Measurements from ENCODE around the gene RUFY2. TPM values are rescaled to one million over a fixed set of nuclear protein-coding genes. Genes with fewer than 3 reads are reported as not detected.

RUFY2 gene
- total and polyA plus RNA-seq, 2 experiments from 2014 or later: 10.3 to 17.3 TPM

DNA sequence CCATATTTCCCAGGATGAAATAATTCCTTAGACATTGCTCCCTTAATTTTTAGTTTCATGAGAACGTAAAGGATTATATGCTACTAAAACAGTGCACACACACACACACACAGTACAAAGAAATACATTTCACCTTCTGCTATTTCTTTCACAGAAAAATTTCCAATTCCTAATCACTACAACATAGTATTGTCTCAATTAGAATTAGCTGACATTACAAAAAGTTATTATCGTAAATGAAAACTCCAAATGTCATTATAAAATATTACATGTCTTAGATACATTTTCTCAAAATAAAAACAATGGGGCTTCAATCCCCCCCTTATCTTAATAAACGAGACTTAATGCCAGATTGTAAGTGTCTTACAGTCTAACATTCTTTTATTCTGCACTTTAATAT, 12.3 kb upstream of the RUFY2 start:
- H3K36me3 ChIP-seq (ENCODE audit: insufficient read depth): peaks cover 57% of the 10 kb centered on the region
- peaks cover 4% of the 10 kb centered on the region for H3K27me3 Mint-ChIP-seq (ENCODE audit: insufficient read depth, low read depth, poor library complexity)
- H3K36me3 Mint-ChIP-seq (ENCODE audit: low read depth): peaks cover 87% of the 10 kb centered on the region

More for the DNA sequence above, 12.3 kb upstream of the RUFY2 start:
- H3K4me2 ChIP-seq: no peak overlapping the region
- TF ChIP-seq, protein P1, sequence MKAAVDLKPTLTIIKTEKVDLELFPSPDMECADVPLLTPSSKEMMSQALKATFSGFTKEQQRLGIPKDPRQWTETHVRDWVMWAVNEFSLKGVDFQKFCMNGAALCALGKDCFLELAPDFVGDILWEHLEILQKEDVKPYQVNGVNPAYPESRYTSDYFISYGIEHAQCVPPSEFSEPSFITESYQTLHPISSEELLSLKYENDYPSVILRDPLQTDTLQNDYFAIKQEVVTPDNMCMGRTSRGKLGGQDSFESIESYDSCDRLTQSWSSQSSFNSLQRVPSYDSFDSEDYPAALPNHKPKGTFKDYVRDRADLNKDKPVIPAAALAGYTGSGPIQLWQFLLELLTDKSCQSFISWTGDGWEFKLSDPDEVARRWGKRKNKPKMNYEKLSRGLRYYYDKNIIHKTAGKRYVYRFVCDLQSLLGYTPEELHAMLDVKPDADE (IDR thresholded peaks at IDR 0.05): no peak
- TF ChIP-seq, protein P2, sequence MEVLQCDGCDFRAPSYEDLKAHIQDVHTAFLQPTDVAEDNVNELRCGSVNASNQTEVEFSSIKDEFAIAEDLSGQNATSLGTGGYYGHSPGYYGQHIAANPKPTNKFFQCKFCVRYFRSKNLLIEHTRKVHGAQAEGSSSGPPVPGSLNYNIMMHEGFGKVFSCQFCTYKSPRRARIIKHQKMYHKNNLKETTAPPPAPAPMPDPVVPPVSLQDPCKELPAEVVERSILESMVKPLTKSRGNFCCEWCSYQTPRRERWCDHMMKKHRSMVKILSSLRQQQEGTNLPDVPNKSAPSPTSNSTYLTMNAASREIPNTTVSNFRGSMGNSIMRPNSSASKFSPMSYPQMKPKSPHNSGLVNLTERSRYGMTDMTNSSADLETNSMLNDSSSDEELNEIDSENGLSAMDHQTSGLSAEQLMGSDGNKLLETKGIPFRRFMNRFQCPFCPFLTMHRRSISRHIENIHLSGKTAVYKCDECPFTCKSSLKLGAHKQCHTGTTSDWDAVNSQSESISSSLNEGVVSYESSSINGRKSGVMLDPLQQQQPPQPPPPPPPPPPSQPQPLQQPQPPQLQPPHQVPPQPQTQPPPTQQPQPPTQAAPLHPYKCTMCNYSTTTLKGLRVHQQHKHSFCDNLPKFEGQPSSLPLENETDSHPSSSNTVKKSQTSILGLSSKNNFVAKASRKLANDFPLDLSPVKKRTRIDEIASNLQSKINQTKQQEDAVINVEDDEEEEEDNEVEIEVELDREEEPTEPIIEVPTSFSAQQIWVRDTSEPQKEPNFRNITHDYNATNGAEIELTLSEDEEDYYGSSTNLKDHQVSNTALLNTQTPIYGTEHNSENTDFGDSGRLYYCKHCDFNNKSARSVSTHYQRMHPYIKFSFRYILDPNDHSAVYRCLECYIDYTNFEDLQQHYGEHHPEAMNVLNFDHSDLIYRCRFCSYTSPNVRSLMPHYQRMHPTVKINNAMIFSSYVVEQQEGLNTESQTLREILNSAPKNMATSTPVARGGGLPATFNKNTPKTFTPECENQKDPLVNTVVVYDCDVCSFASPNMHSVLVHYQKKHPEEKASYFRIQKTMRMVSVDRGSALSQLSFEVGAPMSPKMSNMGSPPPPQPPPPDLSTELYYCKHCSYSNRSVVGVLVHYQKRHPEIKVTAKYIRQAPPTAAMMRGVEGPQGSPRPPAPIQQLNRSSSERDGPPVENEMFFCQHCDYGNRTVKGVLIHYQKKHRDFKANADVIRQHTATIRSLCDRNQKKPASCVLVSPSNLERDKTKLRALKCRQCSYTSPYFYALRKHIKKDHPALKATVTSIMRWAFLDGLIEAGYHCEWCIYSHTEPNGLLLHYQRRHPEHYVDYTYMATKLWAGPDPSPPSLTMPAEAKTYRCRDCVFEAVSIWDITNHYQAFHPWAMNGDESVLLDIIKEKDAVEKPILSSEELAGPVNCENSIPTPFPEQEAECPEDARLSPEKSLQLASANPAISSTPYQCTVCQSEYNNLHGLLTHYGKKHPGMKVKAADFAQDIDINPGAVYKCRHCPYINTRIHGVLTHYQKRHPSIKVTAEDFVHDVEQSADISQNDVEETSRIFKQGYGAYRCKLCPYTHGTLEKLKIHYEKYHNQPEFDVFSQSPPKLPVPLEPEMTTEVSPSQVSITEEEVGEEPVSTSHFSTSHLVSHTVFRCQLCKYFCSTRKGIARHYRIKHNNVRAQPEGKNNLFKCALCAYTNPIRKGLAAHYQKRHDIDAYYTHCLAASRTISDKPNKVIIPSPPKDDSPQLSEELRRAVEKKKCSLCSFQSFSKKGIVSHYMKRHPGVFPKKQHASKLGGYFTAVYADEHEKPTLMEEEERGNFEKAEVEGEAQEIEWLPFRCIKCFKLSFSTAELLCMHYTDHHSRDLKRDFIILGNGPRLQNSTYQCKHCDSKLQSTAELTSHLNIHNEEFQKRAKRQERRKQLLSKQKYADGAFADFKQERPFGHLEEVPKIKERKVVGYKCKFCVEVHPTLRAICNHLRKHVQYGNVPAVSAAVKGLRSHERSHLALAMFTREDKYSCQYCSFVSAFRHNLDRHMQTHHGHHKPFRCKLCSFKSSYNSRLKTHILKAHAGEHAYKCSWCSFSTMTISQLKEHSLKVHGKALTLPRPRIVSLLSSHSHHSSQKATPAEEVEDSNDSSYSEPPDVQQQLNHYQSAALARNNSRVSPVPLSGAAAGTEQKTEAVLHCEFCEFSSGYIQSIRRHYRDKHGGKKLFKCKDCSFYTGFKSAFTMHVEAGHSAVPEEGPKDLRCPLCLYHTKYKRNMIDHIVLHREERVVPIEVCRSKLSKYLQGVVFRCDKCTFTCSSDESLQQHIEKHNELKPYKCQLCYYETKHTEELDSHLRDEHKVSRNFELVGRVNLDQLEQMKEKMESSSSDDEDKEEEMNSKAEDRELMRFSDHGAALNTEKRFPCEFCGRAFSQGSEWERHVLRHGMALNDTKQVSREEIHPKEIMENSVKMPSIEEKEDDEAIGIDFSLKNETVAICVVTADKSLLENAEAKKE (CRISPR knock-in tag; IDR thresholded peaks at IDR 0.05): no peak
- TF ChIP-seq STAT1 (IDR thresholded peaks at IDR 0.05; ENCODE audit: unreplicated experiment) (no peak), EZH2phosphoT487 (IDR thresholded peaks at IDR 0.05; ENCODE audit: unreplicated experiment) (no peak), ZNF331 (CRISPR knock-in tag; IDR thresholded peaks at IDR 0.05; ENCODE audit: low read depth) (no peak), JUNB (IDR thresholded peaks at IDR 0.05; ENCODE audit: unreplicated experiment) (no peak)
- TF ChIP-seq, protein P3, sequence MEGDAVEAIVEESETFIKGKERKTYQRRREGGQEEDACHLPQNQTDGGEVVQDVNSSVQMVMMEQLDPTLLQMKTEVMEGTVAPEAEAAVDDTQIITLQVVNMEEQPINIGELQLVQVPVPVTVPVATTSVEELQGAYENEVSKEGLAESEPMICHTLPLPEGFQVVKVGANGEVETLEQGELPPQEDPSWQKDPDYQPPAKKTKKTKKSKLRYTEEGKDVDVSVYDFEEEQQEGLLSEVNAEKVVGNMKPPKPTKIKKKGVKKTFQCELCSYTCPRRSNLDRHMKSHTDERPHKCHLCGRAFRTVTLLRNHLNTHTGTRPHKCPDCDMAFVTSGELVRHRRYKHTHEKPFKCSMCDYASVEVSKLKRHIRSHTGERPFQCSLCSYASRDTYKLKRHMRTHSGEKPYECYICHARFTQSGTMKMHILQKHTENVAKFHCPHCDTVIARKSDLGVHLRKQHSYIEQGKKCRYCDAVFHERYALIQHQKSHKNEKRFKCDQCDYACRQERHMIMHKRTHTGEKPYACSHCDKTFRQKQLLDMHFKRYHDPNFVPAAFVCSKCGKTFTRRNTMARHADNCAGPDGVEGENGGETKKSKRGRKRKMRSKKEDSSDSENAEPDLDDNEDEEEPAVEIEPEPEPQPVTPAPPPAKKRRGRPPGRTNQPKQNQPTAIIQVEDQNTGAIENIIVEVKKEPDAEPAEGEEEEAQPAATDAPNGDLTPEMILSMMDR (conservative IDR thresholded peaks at IDR 0.05; ENCODE audit: low read depth in 2 of 2): no peak
- no peaks in the 10 kb centered on the region for H3F3A ChIP-seq (replicated peaks; ENCODE audit: low read depth)
- no peaks in the 10 kb centered on the region for H3K4me1 ChIP-seq (ENCODE audit: insufficient read depth)
- no peaks in the 10 kb centered on the region for H3K27me3 ChIP-seq (ENCODE audit: insufficient read depth)
- H3K27ac ChIP-seq (ENCODE audit: low read depth): no peak overlapping the region
- ATAC-seq: no peak
- H3K9me2 ChIP-seq (ENCODE audit: insufficient read depth): no peaks in the 10 kb centered on the region
- Mint-ChIP-seq H3K27ac (no peak overlapping the region), H3K4me3 (no peak overlapping the region), H3K4me1 (no peaks in the 10 kb centered on the region), H3K9me3 (no peaks in the 10 kb centered on the region; the same call in 1 of the 3 replicates)
- no peak overlapping the region for H3K4me3 ChIP-seq
- no peak overlapping the region for H2AFZ ChIP-seq
- no peak for DNase-seq (ENCODE audit: low spot score)
- no peaks in the 10 kb centered on the region for H3K79me2 ChIP-seq (replicated peaks; ENCODE audit: insufficient read depth)
- peaks cover 6% of the 10 kb centered on the region; the same call in 1 of the 2 replicates for H4K20me1 ChIP-seq (replicated peaks; ENCODE audit: insufficient read depth)

Measured in GM23338 (cell line).